Measurements from ENCODE around the gene SCP2D1.

SCP2D1 gene

GRCh38 chr20:18831830-18832499 is 18.4 kb downstream of the SCP2D1 start:
- Histone ChIP-seq H3K27ac (ENCODE audit: low read depth, low read length) (no peak overlapping the region), H3K9ac (ENCODE audit: low read length) (no peak overlapping the region), H3K4me1 (ENCODE audit: control insufficient read depth, insufficient read depth, low read length) (no peaks in the 10 kb centered on the region), H3K4me3 (ENCODE audit: low read length) (no peak overlapping the region), H3K27me3 (ENCODE audit: control insufficient read depth, insufficient read depth, low read length) (no peaks in the 10 kb centered on the region), H3K36me3 (ENCODE audit: control insufficient read depth, insufficient read depth, low read length) (no peaks in the 10 kb centered on the region)

DNA sequence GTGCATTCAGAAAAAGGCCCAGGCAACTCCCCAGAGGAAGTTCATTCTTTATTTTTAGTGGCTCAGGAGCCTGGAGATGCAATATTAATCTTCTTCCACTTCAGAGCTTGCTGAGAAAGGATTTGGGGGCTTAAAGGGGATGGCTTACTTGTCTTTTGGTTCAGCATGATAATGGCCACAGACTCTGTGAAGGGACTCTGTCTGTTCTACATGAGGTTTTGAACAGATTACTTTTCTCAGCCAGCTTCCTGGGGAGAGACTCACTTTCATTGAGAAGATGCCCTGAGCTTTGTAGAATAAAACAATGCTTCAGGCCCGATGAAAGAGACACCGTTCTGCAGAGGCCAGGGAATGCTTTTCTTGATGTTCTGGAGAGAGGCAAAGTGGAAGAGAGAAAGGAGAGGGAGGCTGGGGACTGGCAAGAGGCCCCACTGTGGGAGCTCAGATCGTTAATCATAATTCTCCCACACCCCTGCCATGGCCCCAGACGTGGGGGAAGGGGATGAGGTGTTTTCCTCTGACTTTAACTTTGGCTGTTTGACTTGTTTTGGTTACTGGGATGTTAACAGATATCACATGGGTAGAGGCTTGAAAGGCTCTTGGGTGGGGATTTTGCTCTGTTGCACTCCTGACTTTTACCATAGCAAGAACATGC is 19.1 kb downstream of the SCP2D1 start:
- Histone ChIP-seq H3K4me3 (ENCODE audit: low read length) (no peak overlapping the region), H3K27ac (ENCODE audit: low read depth, low read length) (no peak overlapping the region), H3K9ac (ENCODE audit: low read length) (no peak overlapping the region), H3K36me3 (ENCODE audit: control insufficient read depth, insufficient read depth, low read length) (no peaks in the 10 kb centered on the region), H3K4me1 (ENCODE audit: control insufficient read depth, insufficient read depth, low read length) (no peaks in the 10 kb centered on the region), H3K27me3 (ENCODE audit: control insufficient read depth, insufficient read depth, low read length) (no peaks in the 10 kb centered on the region)

DNA sequence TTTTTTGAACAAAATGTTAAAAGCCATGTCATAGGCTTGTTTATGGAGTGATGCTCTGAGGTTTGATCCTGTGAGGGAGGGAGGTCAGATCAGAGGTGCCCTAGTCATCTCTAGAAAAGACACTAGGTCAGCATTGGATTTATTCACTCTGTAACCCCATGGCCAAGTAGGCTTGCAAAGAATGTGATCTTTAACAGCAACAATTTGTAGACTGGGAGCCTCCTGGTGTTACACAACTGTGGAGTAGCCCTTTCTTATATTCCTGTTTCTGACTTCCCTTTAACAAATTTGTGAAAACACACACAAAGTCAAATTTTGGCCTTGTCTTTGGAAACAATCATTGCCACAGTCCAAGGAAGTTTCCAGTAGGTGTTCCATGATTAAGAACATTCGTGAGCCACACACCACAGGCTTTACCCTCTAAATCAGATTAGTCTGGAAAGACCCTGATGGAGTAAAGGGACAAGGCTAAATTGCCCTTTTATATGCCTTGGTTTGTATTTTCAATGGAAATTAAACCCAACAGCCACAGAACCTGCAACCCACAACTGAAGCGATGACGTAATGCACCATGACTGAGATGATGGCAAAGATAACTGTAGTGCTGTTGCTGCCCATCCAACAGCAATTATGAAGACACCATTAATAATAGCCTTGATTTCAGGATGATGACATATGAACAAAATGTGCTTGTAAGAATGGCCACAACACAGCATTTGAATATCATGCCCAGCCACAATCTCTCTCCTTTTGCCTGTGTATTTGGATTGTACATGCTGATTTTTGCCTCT is 22.1 kb downstream of the SCP2D1 start:
- Histone ChIP-seq H3K27me3 (ENCODE audit: control insufficient read depth, insufficient read depth, low read length) (no peaks in the 10 kb centered on the region), H3K4me1 (ENCODE audit: control insufficient read depth, insufficient read depth, low read length) (no peaks in the 10 kb centered on the region), H3K36me3 (ENCODE audit: control insufficient read depth, insufficient read depth, low read length) (no peaks in the 10 kb centered on the region), H3K9ac (ENCODE audit: low read length) (no peak overlapping the region), H3K27ac (ENCODE audit: low read depth, low read length) (no peak overlapping the region), H3K4me3 (ENCODE audit: low read length) (no peak overlapping the region)

- no peaks in the 10 kb centered on the region for H3K4me1 ChIP-seq (ENCODE audit: control insufficient read depth, insufficient read depth, low read length)
- no peak overlapping the region for H3K4me3 ChIP-seq (ENCODE audit: low read length)
- no peaks in the 10 kb centered on the region for H3K36me3 ChIP-seq (ENCODE audit: control insufficient read depth, insufficient read depth, low read length)
- H3K27ac ChIP-seq (ENCODE audit: low read depth, low read length), result no peak overlapping the region
- H3K9ac ChIP-seq (ENCODE audit: low read length), result no peak overlapping the region
- no peaks in the 10 kb centered on the region for H3K27me3 ChIP-seq (ENCODE audit: control insufficient read depth, insufficient read depth, low read length)
These were observed 24.1 kb downstream of the SCP2D1 start for GRCh38 chr20:18837718-18838117.

- Histone ChIP-seq H3K4me3 (ENCODE audit: low read length) (no peak overlapping the region), H3K36me3 (ENCODE audit: control insufficient read depth, insufficient read depth, low read length) (no peaks in the 10 kb centered on the region), H3K4me1 (ENCODE audit: control insufficient read depth, insufficient read depth, low read length) (no peaks in the 10 kb centered on the region), H3K27ac (ENCODE audit: low read depth, low read length) (no peak overlapping the region), H3K27me3 (ENCODE audit: control insufficient read depth, insufficient read depth, low read length) (no peaks in the 10 kb centered on the region), H3K9ac (ENCODE audit: low read length) (no peak overlapping the region)
These were observed 26.1 kb downstream of the SCP2D1 start for GRCh38 chr20:18839507-18840247.

GRCh38 chr20:18840248-18840645 is 26.7 kb downstream of the SCP2D1 start:
- no peaks in the 10 kb centered on the region for H3K36me3 ChIP-seq (ENCODE audit: control insufficient read depth, insufficient read depth, low read length)
- H3K27ac ChIP-seq (ENCODE audit: low read depth, low read length), result no peak overlapping the region
- H3K4me3 ChIP-seq (ENCODE audit: low read length), result no peak overlapping the region
- no peaks in the 10 kb centered on the region for H3K27me3 ChIP-seq (ENCODE audit: control insufficient read depth, insufficient read depth, low read length)
- no peaks in the 10 kb centered on the region for H3K4me1 ChIP-seq (ENCODE audit: control insufficient read depth, insufficient read depth, low read length)
- H3K9ac ChIP-seq (ENCODE audit: low read length), result no peak overlapping the region

GRCh38 chr20:18845017-18845416 is 31.4 kb downstream of the SCP2D1 start:
- Histone ChIP-seq H3K27me3 (ENCODE audit: control insufficient read depth, insufficient read depth, low read length) (no peaks in the 10 kb centered on the region), H3K4me1 (ENCODE audit: control insufficient read depth, insufficient read depth, low read length) (no peaks in the 10 kb centered on the region), H3K36me3 (ENCODE audit: control insufficient read depth, insufficient read depth, low read length) (no peaks in the 10 kb centered on the region), H3K9ac (ENCODE audit: low read length) (no peak overlapping the region), H3K27ac (ENCODE audit: low read depth, low read length) (no peak overlapping the region), H3K4me3 (ENCODE audit: low read length) (no peak overlapping the region)

- Histone ChIP-seq H3K36me3 (ENCODE audit: control insufficient read depth, insufficient read depth, low read length) (no peaks in the 10 kb centered on the region), H3K4me3 (ENCODE audit: low read length) (no peak overlapping the region), H3K4me1 (ENCODE audit: control insufficient read depth, insufficient read depth, low read length) (no peaks in the 10 kb centered on the region)
These were observed 33.7 kb downstream of the SCP2D1 start for GRCh38 chr20:18847226-18847755.

GRCh38 chr20:18849131-18849530 is 35.5 kb downstream of the SCP2D1 start:
- Histone ChIP-seq H3K4me1 (ENCODE audit: control insufficient read depth, insufficient read depth, low read length) (no peaks in the 10 kb centered on the region), H3K27ac (ENCODE audit: low read depth, low read length) (no peak overlapping the region)

More at GRCh38 chr20:18847226-18847755, 33.7 kb downstream of the SCP2D1 start:
- no peak overlapping the region for H3K27ac ChIP-seq (ENCODE audit: low read depth, low read length)
- no peaks in the 10 kb centered on the region for H3K27me3 ChIP-seq (ENCODE audit: control insufficient read depth, insufficient read depth, low read length)
- H3K9ac ChIP-seq (ENCODE audit: low read length), result no peak overlapping the region

DNA sequence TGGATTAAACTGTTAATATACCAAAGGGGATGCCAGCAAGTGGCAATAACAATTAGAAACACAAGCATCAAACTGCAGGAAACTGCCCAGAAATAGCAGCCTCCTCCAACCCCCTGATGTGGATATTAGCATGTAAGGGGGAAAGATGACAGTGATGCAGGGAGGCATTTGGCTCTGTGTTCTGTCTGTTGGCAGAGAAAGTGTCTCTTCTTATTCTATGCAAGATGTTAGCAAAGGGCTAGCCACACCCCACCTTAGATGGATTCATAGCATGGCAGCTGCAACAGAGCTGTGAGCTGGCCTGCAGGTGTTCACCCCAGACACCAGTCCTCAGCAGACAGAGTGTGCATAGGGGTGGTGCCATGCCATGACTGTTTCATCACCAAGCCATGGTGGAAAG is 38.0 kb downstream of the SCP2D1 start:
- no peak overlapping the region for H3K27ac ChIP-seq (ENCODE audit: low read depth, low read length)
- H3K4me1 ChIP-seq (ENCODE audit: control insufficient read depth, insufficient read depth, low read length), result no peaks in the 10 kb centered on the region
- H3K36me3 ChIP-seq (ENCODE audit: control insufficient read depth, insufficient read depth, low read length), result no peaks in the 10 kb centered on the region
- H3K9ac ChIP-seq (ENCODE audit: low read length), result no peak overlapping the region
- H3K27me3 ChIP-seq (ENCODE audit: control insufficient read depth, insufficient read depth, low read length), result no peaks in the 10 kb centered on the region
- no peak overlapping the region for H3K4me3 ChIP-seq (ENCODE audit: low read length)

More at GRCh38 chr20:18849131-18849530, 35.5 kb downstream of the SCP2D1 start:
- Histone ChIP-seq H3K9ac (ENCODE audit: low read length) (no peak overlapping the region), H3K36me3 (ENCODE audit: control insufficient read depth, insufficient read depth, low read length) (no peaks in the 10 kb centered on the region), H3K27me3 (ENCODE audit: control insufficient read depth, insufficient read depth, low read length) (no peaks in the 10 kb centered on the region), H3K4me3 (ENCODE audit: low read length) (no peak overlapping the region)

DNA sequence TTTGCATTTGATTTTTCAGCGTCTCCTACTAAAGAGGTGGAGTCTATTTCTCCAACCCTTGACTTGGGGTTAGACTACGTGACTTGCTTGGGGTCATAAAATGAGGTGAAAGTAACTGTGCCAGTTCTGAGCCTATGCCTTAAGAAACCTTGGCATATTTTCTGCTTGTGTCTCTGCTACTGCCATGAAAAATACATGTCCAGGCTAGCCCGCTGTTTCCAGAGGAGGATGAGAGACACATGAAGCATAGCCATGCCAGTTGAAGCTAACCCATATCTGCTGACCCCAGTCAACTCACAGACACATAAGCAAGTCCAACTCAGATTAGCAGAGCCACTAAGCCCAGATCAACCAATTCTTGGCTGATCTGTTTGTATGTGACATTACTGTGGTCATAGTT is 38.7 kb downstream of the SCP2D1 start:
- Histone ChIP-seq H3K27ac (ENCODE audit: low read depth, low read length) (no peak overlapping the region), H3K9ac (ENCODE audit: low read length) (no peak overlapping the region), H3K27me3 (ENCODE audit: control insufficient read depth, insufficient read depth, low read length) (no peaks in the 10 kb centered on the region), H3K4me1 (ENCODE audit: control insufficient read depth, insufficient read depth, low read length) (no peaks in the 10 kb centered on the region), H3K4me3 (ENCODE audit: low read length) (no peak overlapping the region), H3K36me3 (ENCODE audit: control insufficient read depth, insufficient read depth, low read length) (no peaks in the 10 kb centered on the region)

- Histone ChIP-seq H3K27ac (ENCODE audit: low read depth, low read length) (no peak overlapping the region), H3K4me3 (ENCODE audit: low read length) (no peak overlapping the region), H3K9ac (ENCODE audit: low read length) (no peak overlapping the region)
These were observed 39.6 kb downstream of the SCP2D1 start for GRCh38 chr20:18853216-18853615.

More at GRCh38 chr20:18853216-18853615, 39.6 kb downstream of the SCP2D1 start:
- Histone ChIP-seq H3K36me3 (ENCODE audit: control insufficient read depth, insufficient read depth, low read length) (no peaks in the 10 kb centered on the region), H3K4me1 (ENCODE audit: control insufficient read depth, insufficient read depth, low read length) (no peaks in the 10 kb centered on the region), H3K27me3 (ENCODE audit: control insufficient read depth, insufficient read depth, low read length) (no peaks in the 10 kb centered on the region)

Measured in rectal smooth muscle tissue (tissue), 1 donor.